H1 (cell line): ENCODE measurements around the gene VPS41. TPM values are rescaled to one million over a fixed set of nuclear protein-coding genes. Genes with fewer than 3 reads are reported as not detected.

Experiments
- CTCF ChIA-PET: fragments of 300-600 bp; sonication (Branson Sonifier 250); formaldehyde crosslinking; loops from one replicate; lab custom pipeline; 2021; ENCODE audit not compliant: partially characterized antibody; lab: Charles Lee
- POLR2A ChIA-PET: fragments of 300-600 bp; sonication (Branson Sonifier 250); formaldehyde crosslinking; loops from one replicate; lab custom pipeline; 2021; ENCODE audit warnings: inconsistent platforms; ENCODE audit not compliant: partially characterized antibody; lab: Charles Lee
- DNase-seq, 2 experiments: peaks; one replicate each; pipeline versions ENCODE4 v3.0.0 to v3.0.0-alpha.2; 2010 to 2022; ENCODE audit warnings: low spot score in 2 of 2, low read depth in 1 of 2, mixed read lengths in 1 of 2
- FAIRE-seq: peaks from 2 replicates; lab custom pipeline; 2011; peaks lifted over from hg19 to GRCh38; lab: Jason Lieb, UNC
- H2AFZ ChIP-seq: 2 replicates; pipeline ENCODE4 v1.8.1; 2012; ENCODE audit warnings: low read length, inconsistent platforms
- H2AK5ac ChIP-seq: 2 replicates; pipeline ENCODE4 v1.6.1; 2013; ENCODE audit warnings: low read depth, low read length
- H2BK120ac ChIP-seq: replicated peaks from 2 replicates; pipeline ENCODE3; 2013; ENCODE audit warnings: low read depth, low read length, inconsistent platforms
- H2BK12ac ChIP-seq: 2 replicates; pipeline ENCODE4 v1.6.1; 2013; ENCODE audit warnings: low read depth, low read length
- H2BK15ac ChIP-seq: 2 replicates; pipeline ENCODE4 v1.6.1; 2013; ENCODE audit warnings: low read length
- H2BK20ac ChIP-seq: 2 replicates; pipeline ENCODE4 v1.6.1; 2013; ENCODE audit warnings: low read length
- H2BK5ac ChIP-seq: 2 replicates; pipeline ENCODE4 v1.6.1; 2013; ENCODE audit warnings: low read depth, low read length
- H3K14ac ChIP-seq: 2 replicates; pipeline ENCODE4 v1.6.1; 2013; ENCODE audit warnings: inconsistent platforms; ENCODE audit not compliant: insufficient read length
- H3K18ac ChIP-seq: 2 replicates; pipeline ENCODE4 v1.6.1; 2013; ENCODE audit warnings: low read length; ENCODE audit errors: extremely low read depth
- H3K23ac ChIP-seq: 2 replicates; pipeline ENCODE4 v1.6.1; 2013; ENCODE audit warnings: inconsistent platforms; ENCODE audit not compliant: insufficient read length
- H3K23me2 ChIP-seq: 2 replicates; pipeline ENCODE4 v1.6.1; 2013; ENCODE audit warnings: low read depth, low read length
- H3K27ac ChIP-seq: 2 replicates; pipeline ENCODE4 v1.6.1; 2011; ENCODE audit warnings: low read depth, low read length, inconsistent platforms
- H3K27me3 ChIP-seq, 4 experiments: replicated peaks in 1 of 4; 1 replicate in 1 of 4; 2 replicates in 3 of 4; pipeline versions ENCODE4 v1.6.1 to v1.8.1; 2011 to 2013; ENCODE audit warnings: low read length in 3 of 4, mild to moderate bottlenecking in 3 of 4, inconsistent platforms in 2 of 4, mixed read lengths in 2 of 4, moderate library complexity in 1 of 4; ENCODE audit not compliant: control insufficient read depth in 3 of 4, insufficient read depth in 3 of 4; ENCODE audit errors: extremely low read depth in 1 of 4
- H3K36me3 ChIP-seq, 4 experiments: 2 replicates each; pipeline versions ENCODE4 v1.6.1 to v1.8.1; 2011 to 2013; ENCODE audit warnings: mild to moderate bottlenecking in 4 of 4, low read length in 3 of 4, moderate library complexity in 2 of 4, control low read depth in 1 of 4, inconsistent platforms in 1 of 4; ENCODE audit not compliant: insufficient read depth in 4 of 4, control insufficient read depth in 2 of 4
- H3K4ac ChIP-seq: replicated peaks from 2 replicates; pipeline ENCODE3; 2013; ENCODE audit warnings: low read length, low read depth, mixed read lengths, inconsistent platforms; ENCODE audit not compliant: insufficient read length
- H3K4me1 ChIP-seq, 4 experiments: replicated peaks in 1 of 4; 1 replicate in 1 of 4; 2 replicates in 3 of 4; pipeline versions ENCODE4 v1.6.1 to v1.8.1; 2011 to 2013; ENCODE audit warnings: low read length in 3 of 4, inconsistent platforms in 2 of 4, mixed read lengths in 1 of 4; ENCODE audit not compliant: insufficient read depth in 4 of 4, control insufficient read depth in 3 of 4
- H3K4me2 ChIP-seq, 2 experiments: 2 replicates each; pipeline versions ENCODE4 v1.6.1 to v1.8.1; 2011 to 2013; ENCODE audit warnings: low read depth in 2 of 2, low read length in 2 of 2, control low read depth in 1 of 2, inconsistent platforms in 1 of 2, mild to moderate bottlenecking in 1 of 2; ENCODE audit not compliant: insufficient read depth in 1 of 2
- H3K4me3 ChIP-seq, 4 experiments: fragments of 200-600, 300-600 bp in 1 of 4; sonication (generic), shearing (Covaris generic), sonication (Bioruptor Twin) in 1 of 4; 2 replicates each; pipeline versions ENCODE4 v1.5.1 to v1.8.1; 2011 to 2016; ENCODE audit warnings: low read length in 4 of 4, low read depth in 3 of 4, control low read depth in 2 of 4, inconsistent platforms in 2 of 4, mild to moderate bottlenecking in 2 of 4, mixed read lengths in 1 of 4, moderate library complexity in 1 of 4; ENCODE audit not compliant: insufficient read depth in 2 of 4; ENCODE audit errors: extremely low read depth in 1 of 4
- H3K56ac ChIP-seq: replicated peaks from 2 replicates; pipeline ENCODE3; 2013; ENCODE audit warnings: low read depth, mild to moderate bottlenecking, mixed read lengths, low read length, inconsistent platforms; ENCODE audit not compliant: insufficient read length
- H3K79me1 ChIP-seq: 2 replicates; pipeline ENCODE4 v1.6.1; 2013; ENCODE audit warnings: low read depth, low read length, control low read depth
- H3K79me2 ChIP-seq, 2 experiments: 2 replicates each; pipeline versions ENCODE4 v1.6.1 to v1.8.1; 2012 to 2013; ENCODE audit warnings: low read length in 2 of 2, mild to moderate bottlenecking in 2 of 2, inconsistent platforms in 1 of 2; ENCODE audit not compliant: insufficient read depth in 2 of 2, control insufficient read depth in 1 of 2
- H3K9ac ChIP-seq, 4 experiments: replicated peaks in 1 of 4; 1 replicate in 1 of 4; 2 replicates in 3 of 4; pipeline versions ENCODE4 v1.6.1 to v1.8.1; 2011 to 2013; ENCODE audit warnings: low read depth in 3 of 4, low read length in 3 of 4, control low read depth in 2 of 4, mild to moderate bottlenecking in 2 of 4, moderate library complexity in 2 of 4, inconsistent platforms in 1 of 4; ENCODE audit errors: extremely low read depth in 1 of 4
- H3K9me3 ChIP-seq, 2 experiments: 2 replicates each; pipeline versions ENCODE4 v1.6.1 to v1.8.1; 2012 to 2013; ENCODE audit warnings: mild to moderate bottlenecking in 2 of 2, moderate library complexity in 2 of 2, control low read depth in 1 of 2, inconsistent platforms in 1 of 2, low read depth in 1 of 2, low read length in 1 of 2, mixed read lengths in 1 of 2; ENCODE audit not compliant: insufficient read depth in 2 of 2
- H4K20me1 ChIP-seq, 2 experiments: replicated peaks in 1 of 2; 2 replicates each; pipeline versions ENCODE3 to v1.8.1; 2011 to 2013; ENCODE audit warnings: inconsistent platforms in 2 of 2, low read length in 2 of 2, mild to moderate bottlenecking in 1 of 2; ENCODE audit not compliant: insufficient read depth in 2 of 2, control insufficient read depth in 1 of 2
- H4K5ac ChIP-seq: 2 replicates; pipeline ENCODE4 v1.6.1; 2013; ENCODE audit warnings: low read length, low read depth, mixed read lengths, inconsistent platforms; ENCODE audit not compliant: insufficient read length
- H4K8ac ChIP-seq: 2 replicates; pipeline ENCODE4 v1.8.0; 2013; ENCODE audit warnings: mild to moderate bottlenecking, moderate library complexity, low read length, inconsistent platforms; ENCODE audit not compliant: insufficient read depth; ENCODE audit errors: extremely low read depth
- H4K91ac ChIP-seq: replicated peaks from 2 replicates; pipeline ENCODE3; 2013; ENCODE audit warnings: low read length, mixed read lengths, inconsistent platforms; ENCODE audit not compliant: insufficient read length
- ASH2L ChIP-seq: fragments of 200-600, 300-600 bp; sonication (generic); IDR thresholded peaks from one replicate; pipeline ENCODE4 v1.7.1; 2017; ENCODE audit warnings: low read length
- GABPA ChIP-seq: IDR thresholded peaks from 2 replicates; pipeline ENCODE4 v1.6.1; 2011; ENCODE audit warnings: mild to moderate bottlenecking, low read length, moderate library complexity, borderline replicate concordance; ENCODE audit not compliant: insufficient read depth
- JUND ChIP-seq: IDR thresholded peaks from 2 replicates; pipeline ENCODE4 v1.6.1; 2011; ENCODE audit warnings: mild to moderate bottlenecking, improper control_type of control experiment, low read length
- KDM1A ChIP-seq: fragments of 200-600, 300-600 bp; sonication (generic); IDR thresholded peaks from 2 replicates; pipeline ENCODE4 v1.7.1; 2016; ENCODE audit warnings: mild to moderate bottlenecking, low read length, borderline replicate concordance
- MAFK ChIP-seq: IDR thresholded peaks from 2 replicates; pipeline ENCODE4 v1.6.1; 2012; ENCODE audit warnings: low read depth, mild to moderate bottlenecking, improper control_type of control experiment, low read length
- SIN3A ChIP-seq, 2 experiments: IDR thresholded peaks in 1 of 2; conservative IDR thresholded peaks in 1 of 2; 2 replicates each; pipeline ENCODE4 v1.6.1; 2011 to 2012; ENCODE audit warnings: low read length in 2 of 2, improper control_type of control experiment in 1 of 2, low read depth in 1 of 2, mild to moderate bottlenecking in 1 of 2
- SRF ChIP-seq: IDR thresholded peaks from 2 replicates; pipeline ENCODE4 v1.6.1; 2011; ENCODE audit warnings: mild to moderate bottlenecking, low read depth, low read length, moderate library complexity
- TBP ChIP-seq: IDR thresholded peaks from 2 replicates; pipeline ENCODE4 v1.6.1; 2011; ENCODE audit warnings: low read depth, low read length, improper control_type of control experiment
- WGBS, 2 experiments: shearing (Covaris generic) in 1 of 2; methylation state at CpG; one replicate each; pipeline versions ENCODE4 v1.1.6 to v1.1.7; 2013 to 2015; ENCODE audit warnings: low lambda C conversion rate in 2 of 2, mixed read lengths in 2 of 2, inconsistent platforms in 1 of 2, low coverage in 1 of 2, missing lambda C conversion rate in 1 of 2; ENCODE audit not compliant: insufficient replicate concordance in 2 of 2, insufficient coverage in 1 of 2, insufficient read length in 1 of 2; ENCODE audit errors: extremely low coverage in 1 of 2, missing lambda C conversion rate in 1 of 2; 5-methylcytosine and 5-hydroxymethylcytosine counted together
- polyA plus RNA-seq, 7 experiments: library from polyadenylated mRNA; depleted of rRNA in 3 of 7; stranded (reverse) in 5 of 7; unstranded in 2 of 7; fragments of >200 nt in 5 of 7; fragments of 200-250 nt in 2 of 7; gene quantifications; 1 replicate in 5 of 7; 2 replicates in 1 of 7; 4 replicates in 1 of 7; pipeline versions ENCODE4 v1.2.1 to v1.2.3, GENCODE V29; 2011 to 2013; ENCODE audit warnings: missing spikeins in 2 of 7, mixed read lengths in 2 of 7
- total RNA-seq: library from RNA; stranded (reverse); fragmentation: NEBNext Ultra II Directional; extraction: Animal tissue kit (Norgen Biotek cat#: 25700); gene quantifications from 2 replicates; pipeline ENCODE4 v1.2.1, GENCODE V29; 2021

Gene VPS41
- total and polyA plus RNA-seq, 2 of the 8 experiments (the other 6 are each of a cell fraction or from before 2014, with no cell fraction given) = 10.7 to 63.3 TPM

DNA sequence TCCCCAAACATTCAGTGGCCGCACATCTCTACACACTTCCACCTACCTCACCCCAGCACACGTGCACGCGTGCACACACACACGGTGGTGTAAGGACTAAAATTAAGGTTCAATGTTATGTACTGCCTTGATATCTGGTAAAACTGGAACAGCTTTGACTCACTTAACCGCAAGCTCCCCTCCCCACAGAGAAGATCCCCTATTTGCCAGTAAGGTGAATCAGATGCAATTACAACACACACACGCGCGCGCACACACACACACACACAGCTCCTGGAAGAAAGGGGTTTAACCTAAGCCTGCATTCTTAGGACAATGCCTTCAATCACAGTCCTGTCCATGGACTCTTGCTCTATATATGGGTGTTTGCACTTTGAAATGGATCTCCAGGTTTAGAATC lies 25.5 kb upstream of the VPS41 start:
- no peak overlapping the region for H4K8ac ChIP-seq
- FAIRE-seq (no peak), DNase-seq (no peak)
- no peak overlapping the region for H2AK5ac ChIP-seq
- H3K23me2 ChIP-seq = no peaks in the 10 kb centered on the region
- no peak overlapping the region for H3K56ac ChIP-seq
- H3K14ac ChIP-seq = no peak overlapping the region
- POLR2A ChIA-PET = no interaction called here
- H3K9ac ChIP-seq = no peak overlapping the region
- no peak overlapping the region; the same call in 1 of the 2 replicates for H2BK12ac ChIP-seq
- no peak overlapping the region for H3K4me3 ChIP-seq
- no peak overlapping the region for H2BK15ac ChIP-seq
- H2AFZ ChIP-seq = no peak overlapping the region
- 93% methylated on average over 10 of the region's 10 CpGs; no CpG with 5 or more reads in 1 of the 2 experiments for WGBS, 2 experiments
- H3K9me3 ChIP-seq = no peaks in the 10 kb centered on the region
- CTCF ChIA-PET = interaction anchor here (2.3 to 2.6 kb wide), 2 partner anchors 519 to 529 kb away, joined by 6 to 7 read pairs; no protein-coding TSS in a partner anchor
- H3K79me2 ChIP-seq = no peaks in the 10 kb centered on the region
- no peak for TF ChIP-seq SIN3A (conservative IDR thresholded peaks at IDR 0.05 in 1 of 2, IDR thresholded peaks at IDR 0.05 in 1 of 2; ENCODE audit: low read depth in 1 of 2, low read length in 2 of 2)
- no peak for TF ChIP-seq KDM1A
- TF ChIP-seq ASH2L = no peak
- no peak for TF ChIP-seq JUND
- no peak for TF ChIP-seq TBP
- no peak for TF ChIP-seq MAFK
- TF ChIP-seq GABPA = no peak
- TF ChIP-seq SRF = no peak
- no peaks in the 10 kb centered on the region for H3K79me1 ChIP-seq
- H3K4me1 ChIP-seq = peaks cover 0 to 13% (median 0%) of the 10 kb centered on the region in 4 experiments; a peak in 1 of 7 replicates
- no peak overlapping the region for H2BK120ac ChIP-seq
- H4K5ac ChIP-seq = no peak overlapping the region
- H3K4me2 ChIP-seq = no peak overlapping the region
- no peak overlapping the region for H2BK5ac ChIP-seq
- H3K18ac ChIP-seq = no peak overlapping the region
- no peak overlapping the region for H3K23ac ChIP-seq
- no peak overlapping the region for H4K91ac ChIP-seq
- no peaks in the 10 kb centered on the region for H3K36me3 ChIP-seq
- no peaks in the 10 kb centered on the region for H4K20me1 ChIP-seq
- H2BK20ac ChIP-seq = no peak overlapping the region
- no peaks in the 10 kb centered on the region for H3K27me3 ChIP-seq
- H3K27ac ChIP-seq = no peak overlapping the region
- H3K4ac ChIP-seq = no peak overlapping the region
